Stimulated activated CD8-positive, alpha-beta memory T cell treated with anti-CD3 and anti-CD28 coated beads, Interleukin-7, amount 100 ng/mL, for 1 hour (primary cell): Measurements from ENCODE around the gene MPZL2.
"Not testable (repeated sequence)": the region's sequence is repeated elsewhere in the genome, so short reads cannot be mapped to it uniquely, and the experiment has no call there.

ENCODE experiments used
- DNase-seq, 2 donors: peaks; one replicate each; pipeline ENCODE4 v3.0.0-alpha.2; 2020; ENCODE audit warnings: low read depth in 2 of 2

The MPZL2 gene

DNA sequence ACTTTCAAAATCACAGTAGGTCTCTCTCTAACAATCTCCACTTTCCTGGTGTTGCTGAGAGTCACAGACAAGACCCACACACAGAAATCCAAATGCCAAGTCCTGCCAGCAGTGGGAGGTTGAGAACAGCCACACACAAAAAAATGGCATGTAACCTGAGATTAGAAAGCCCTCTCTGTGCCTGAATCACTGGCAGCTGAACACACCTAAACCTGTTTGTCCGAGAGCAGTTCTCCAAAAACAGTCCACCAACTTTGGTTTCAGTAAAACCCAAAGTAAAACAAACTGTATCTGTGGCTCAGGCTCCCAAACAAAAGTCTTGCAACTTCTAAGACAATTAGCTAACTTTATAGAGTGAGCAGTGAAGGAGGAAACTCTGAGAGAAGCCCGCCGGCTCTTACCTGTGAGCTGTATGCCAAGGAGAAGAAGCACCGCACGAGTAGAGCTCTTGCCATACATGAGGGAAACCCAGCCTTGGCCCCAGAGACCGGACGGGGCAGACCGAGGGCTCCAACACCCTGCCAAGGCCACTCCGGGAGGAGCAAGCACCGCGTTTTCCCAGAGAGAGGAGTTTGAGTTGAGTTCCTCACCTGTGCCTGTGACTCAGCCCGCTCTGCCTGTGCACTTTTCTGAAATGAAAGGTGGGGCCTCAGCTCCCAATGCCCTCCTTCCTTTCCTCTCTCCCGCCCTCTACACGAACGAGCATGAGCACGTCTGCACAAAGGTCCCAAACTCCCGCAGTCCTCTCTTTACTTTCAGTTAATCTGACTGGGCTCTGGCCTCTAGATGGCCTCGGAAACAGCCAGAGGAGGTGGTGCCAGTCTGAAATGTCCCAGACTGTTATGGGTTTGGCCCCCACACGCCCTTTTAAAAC is at the start of gene MPZL2:
TSS of gene MPZL2 (minus strand) at position 603 of the 874 bp plus-strand sequence. CDS start at position 459, 144 bp downstream.
- no peak for DNase-seq

DNA sequence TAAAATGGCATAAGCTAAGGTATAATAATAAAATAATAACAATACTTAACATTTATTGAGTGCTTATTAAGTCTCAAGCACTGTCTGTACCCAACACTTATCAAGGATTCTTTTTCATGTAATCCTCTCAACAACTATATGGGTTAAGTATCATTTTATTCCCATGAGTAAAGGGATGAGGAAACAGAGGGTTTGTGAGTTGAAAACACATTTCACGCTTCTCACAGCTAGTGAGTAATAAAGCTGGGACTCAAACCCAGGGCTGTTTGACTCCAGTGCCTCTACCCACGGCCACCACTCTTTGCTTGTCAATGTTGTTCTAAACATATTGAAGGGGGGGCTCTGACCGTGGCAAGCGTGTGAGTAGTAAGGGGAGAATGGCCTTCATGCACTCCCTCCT is 49.1 kb upstream of the MPZL2 start:
- DNase-seq = no peak

DNA sequence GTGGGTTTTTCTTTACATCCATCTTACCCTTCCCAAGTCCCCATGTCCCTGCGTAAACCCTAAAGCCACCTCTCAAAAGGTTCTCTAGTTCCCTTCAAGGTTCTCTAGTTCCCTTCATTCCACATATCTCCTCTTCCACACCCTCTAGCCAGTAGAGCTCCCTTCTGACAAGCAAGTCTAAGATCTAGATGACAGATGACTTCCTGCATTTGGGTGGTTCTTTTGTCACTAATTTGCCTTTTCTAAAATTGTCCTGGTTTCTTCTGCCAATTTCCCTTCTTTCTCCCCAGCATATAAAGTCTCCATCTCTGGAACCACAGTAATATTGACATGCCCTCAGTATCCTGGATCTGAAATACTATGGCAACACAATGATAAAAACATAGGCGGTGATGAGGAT is 48.2 kb upstream of the MPZL2 start:
- no peak for DNase-seq

DNA sequence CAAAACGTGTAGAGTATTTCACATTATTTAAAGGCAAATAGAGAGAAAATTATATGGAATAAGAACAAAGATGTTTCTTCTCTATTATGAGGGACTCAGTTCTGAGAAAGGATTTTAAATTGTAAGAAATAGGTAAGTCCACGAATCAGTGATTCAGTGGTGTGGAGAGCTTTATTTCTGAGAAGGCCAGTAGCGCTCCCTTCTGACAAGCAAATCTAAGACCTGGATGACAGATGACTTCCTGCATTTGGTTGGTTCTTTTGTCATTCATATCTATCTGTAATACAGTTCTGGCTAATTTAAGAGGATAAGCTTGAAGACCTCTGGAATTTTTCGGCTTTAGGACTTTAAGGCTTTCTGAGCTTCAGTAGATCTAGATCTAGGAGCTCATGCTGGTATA is 47.4 kb upstream of the MPZL2 start:
- no peak for DNase-seq

DNA sequence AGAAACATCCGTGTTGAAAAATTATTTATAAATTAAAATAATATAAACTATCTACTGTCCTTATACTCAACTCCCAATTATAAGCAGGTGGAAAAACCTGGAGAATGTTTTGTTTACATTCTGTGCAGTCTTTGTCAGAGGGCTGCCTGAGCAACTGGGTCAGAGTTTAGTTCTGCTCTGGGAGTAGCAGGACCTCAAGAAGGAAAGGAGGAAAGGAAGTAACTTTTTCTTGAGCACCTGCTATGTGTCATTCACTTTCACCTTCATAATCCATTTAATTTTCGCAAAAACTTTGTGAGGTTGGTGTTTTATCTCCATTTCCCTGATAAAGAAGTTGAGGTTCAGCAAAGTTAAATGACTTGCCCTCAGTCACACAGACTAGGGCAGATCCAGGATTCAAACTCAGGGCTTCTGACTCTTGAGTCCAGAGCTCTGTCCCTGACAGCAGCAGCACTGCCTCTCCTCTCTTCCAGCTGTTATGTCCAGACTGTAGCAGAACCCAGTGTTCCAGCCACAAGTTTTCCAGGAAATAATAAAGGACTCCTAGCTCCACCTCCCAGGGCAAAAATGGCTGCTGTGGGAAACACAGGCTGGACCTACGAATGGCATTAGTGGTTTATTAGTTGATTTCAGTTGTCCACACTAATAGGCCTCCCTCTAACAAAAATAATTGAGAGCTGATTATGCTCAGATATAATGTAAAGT is 46.8 kb upstream of the MPZL2 start:
- no peak for DNase-seq

DNA sequence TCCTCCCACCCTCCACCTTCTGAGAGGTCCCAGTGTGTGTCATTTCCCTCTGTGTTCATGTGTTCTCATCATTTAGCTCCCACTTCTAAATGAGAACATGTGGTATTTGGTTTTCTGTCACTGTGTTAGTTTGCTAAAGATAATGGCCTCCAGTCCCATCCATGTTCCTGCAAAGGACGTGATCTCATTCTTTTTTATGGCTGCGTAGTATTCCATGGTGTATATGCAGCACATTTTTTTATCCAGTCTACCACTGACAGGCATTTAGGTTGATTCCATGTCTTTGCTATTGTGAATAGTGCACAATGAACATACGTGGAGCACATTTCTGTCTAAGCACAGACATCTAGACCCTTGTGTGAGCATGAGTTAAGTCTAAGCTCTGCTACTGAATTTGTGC is 46.2 kb upstream of the MPZL2 start:
- no peak for DNase-seq

DNA sequence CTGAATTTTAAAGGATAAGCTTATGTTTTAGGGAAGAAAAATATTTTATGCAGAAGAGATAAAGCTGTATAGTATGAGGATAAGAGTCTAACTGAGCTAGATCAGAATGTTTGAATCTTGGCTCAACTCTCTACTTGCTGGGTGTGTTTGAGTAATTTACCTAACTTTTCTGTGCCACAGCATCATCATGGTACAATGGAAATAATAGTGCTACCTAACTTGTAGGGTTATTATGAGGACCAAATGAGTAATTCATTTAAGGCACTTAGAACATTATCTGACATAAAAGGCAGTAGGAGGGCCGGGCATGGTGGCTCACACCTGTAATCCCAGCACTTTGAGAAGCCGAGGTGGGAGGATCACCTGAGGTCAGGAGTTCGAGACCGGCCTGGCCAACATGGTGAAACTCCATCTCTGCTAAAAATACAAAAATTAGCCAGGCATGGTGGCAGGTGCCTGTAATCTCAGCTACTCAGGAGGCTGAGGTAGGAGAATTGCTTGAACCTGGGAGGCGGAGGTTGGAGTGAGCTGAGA is 45.0 kb upstream of the MPZL2 start:
- not testable (repeated sequence) for DNase-seq

DNA sequence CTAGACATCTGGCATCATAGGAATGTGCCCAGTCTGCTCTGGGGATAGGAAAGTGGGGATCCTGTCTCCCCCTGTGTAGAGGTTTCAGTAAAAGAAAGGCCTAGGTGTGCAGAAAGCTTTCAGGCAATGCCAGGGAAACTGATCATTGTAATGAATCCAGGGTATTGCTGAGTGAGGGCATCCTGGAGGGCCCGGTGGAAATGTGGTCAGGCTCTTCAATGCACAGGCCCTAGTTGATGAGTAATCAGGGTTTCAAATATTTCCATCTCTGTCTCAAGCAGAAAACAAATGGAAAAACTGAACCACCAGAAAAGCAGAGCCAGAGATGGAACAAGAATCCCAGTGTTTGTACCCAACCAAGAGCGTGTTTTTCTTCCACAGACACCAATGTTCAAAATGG is 42.5 kb upstream of the MPZL2 start:
- DNase-seq = no peak

DNA sequence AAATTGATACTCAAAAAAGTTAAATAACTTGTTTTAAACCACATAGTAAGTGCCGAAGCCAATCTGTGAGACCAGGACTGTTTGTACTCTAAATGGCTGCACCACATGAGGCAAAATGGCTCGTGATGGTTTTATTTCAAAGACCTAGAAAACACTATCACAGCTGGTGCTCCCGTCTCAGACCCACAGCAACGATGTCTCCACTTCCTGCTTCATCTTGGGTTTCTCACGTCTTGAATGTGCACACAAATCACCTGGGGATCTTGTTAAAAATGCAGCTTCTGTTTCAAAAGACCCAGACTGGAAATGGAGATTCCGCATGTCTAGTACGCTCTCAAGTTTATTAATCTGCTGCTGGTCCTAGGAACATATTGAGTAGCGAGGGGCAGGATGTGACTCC is 41.6 kb upstream of the MPZL2 start:
- DNase-seq = no peak

DNA sequence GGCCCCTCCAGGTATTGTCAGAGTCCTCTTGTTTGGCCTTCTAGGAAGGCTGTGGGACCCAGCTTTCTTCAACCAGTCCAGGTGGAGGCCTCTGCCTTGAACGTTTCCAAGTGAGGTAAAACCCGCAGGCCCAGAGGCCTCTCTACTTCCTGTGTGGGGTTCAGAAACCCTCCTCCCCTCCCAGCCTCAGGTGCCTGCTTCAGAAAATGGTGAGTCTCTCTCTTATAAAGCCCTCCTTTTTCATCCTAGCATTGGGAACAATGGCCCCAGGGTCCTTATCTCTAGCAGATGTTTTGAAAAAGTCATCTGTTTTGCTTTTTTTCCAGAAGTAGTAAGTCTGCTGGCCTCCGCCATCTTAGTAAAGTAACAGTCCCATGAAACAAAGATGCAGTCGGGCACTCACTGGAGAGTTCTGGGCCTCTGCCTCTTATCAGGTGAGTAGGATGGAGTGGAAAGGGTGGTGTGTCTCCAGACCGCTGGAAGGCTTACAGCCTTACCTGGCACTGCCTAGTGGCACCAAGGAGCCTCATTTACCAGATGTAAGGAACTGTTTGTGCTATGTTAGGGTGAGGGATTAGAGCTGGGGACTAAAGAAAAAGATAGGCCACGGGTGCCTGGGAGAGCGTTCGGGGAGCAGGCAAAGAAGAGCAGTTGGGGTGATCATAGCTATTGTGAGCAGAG is 40.6 kb upstream of the MPZL2 start, which contains the start of gene CD3E:
TSS of gene CD3E (plus strand) at position 163 of the 681 bp plus-strand sequence. CDS start at position 386, 223 bp downstream.
- DNase-seq = peak in 1 of 2 donors; percentile 38

DNA sequence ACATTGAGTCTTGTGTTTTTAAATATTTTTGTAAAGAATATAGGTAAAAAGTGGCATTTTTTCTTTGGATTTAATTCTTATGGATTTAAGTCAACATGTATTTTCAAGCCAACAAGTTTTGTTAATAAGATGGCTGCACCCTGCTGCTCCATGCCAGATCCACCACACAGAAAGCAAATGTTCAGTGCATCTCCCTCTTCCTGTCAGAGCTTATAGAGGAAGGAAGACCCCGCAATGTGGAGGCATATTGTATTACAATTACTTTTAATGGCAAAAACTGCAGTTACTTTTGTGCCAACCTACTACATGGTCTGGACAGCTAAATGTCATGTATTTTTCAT is 40.1 kb upstream of the MPZL2 start:
- DNase-seq = no peak

DNA sequence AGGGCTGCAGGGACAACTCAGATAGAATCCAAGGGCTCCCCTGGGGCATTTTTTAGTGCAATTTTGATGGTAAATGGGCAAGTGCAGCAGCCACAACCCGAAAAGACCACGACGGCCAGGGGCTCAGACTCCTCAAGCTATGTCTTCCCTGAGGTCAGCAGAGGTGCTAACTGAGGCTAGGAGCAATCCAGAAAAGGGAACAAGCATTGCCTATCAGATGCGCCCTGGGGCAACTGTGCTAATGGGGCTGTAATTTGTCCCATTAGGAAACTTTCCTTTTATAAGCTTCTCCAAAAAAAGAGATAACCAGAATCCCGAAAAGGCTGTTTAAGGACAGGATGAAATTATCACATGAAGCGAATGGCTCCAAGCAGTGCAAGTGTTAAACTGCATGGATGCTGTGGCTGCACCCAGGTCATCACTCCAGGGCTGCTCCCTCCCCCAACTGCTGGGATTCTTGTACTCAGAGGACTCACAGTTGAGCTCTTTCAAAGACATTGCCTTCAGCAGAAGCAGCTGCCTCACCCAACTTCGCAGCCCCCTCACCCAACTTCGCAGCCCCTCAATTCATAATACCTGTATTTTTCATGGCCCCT is 37.6 kb upstream of the MPZL2 start:
- DNase-seq = no peak

DNA sequence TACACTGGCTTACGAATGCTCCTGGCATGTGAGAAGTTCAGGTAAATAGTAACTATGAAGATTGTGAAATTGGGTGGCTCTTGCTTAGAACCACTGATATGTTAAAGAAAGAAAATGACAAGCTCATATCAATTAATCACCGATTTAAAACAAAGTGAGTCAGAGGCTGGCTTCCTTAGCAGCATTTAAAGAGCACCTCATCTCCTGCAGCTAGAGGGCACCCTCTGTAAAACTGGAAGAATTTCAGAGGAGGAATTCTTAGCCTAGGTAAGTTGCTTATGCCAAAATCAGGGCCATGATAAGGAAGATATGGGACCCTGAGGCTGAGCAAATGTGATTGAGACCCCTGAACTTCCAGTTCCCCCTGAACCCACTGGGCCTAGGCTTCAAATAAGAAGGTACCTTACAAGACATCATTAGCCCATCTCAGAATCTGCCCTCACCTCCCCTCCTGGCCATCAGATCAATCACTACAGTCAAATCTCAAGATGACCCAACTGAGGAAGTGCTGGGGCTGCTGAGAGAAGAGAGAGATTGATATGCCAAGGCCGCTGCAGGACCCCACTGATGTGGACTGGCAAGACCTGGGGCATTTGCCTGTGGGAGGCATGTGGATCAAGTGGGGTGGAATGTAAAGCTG is 31.8 kb upstream of the MPZL2 start:
- DNase-seq = no peak

DNA sequence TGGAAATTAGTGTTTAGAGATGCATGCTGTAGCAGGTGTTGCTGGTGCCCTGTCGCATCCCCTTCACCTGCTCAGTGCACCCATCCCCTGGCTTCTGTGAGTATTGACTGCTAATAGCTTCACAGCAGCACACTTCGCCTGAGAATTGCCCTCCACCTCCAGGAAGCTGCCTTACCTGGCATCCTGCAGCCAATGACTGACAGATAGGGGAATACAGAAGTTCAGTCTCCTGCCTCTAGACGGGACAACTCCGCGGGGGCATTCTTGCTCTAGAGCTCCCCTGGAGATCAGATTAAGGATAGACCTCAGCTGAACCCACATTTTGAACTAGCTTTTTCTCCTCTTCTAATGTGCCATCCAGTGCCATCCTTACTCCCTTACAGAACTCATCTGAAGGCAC is 31.1 kb upstream of the MPZL2 start:
- no peak for DNase-seq

DNA sequence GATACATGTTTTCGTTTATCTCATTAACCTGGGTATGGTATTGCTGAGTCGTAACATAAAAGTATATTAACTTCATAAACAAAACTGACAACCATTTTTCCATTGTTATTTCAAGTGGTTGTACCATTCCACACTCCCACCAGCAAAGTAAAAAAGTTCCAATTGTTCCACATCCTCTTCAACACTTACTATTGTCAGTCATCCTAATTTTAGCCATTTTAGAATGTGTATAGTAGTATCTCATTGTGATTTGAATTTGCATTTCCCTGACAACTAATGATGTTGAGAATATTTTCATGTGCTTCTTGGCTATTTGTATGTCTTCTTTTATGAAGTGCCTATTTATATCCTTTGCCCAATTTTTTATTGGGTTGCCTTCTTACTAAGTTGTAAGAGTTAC is 30.0 kb upstream of the MPZL2 start:
- DNase-seq = no peak

DNA sequence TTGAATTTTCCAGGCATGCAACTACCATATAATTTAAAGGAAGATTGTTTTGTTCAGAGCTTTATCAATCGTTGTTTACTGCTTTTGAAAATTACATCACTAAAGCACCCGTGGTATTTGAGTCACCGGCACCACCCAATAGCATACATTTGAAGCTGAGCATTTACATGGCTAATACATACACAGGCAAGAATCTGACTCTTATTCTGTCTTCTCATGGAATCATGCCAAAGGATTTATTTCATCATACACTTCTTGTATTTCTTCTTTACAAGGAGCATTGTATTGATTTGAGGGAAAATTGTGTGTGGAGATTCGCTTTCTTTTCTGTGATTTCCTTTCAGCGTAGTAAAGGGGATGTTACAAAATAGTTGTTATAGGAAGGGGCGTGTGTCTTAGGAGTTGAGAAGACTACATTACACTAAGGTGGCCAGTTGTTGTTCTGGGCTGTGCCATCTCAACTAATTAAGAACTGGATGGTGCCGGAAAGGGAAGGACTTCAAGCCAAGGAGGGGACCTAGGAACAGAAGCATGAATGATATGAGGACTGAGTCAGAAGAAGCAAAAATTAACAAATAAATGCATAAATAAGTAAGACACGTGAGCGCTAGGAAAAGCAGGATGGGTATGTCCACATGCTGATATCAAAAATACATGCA is 27.5 kb upstream of the MPZL2 start:
- DNase-seq = no peak

DNA sequence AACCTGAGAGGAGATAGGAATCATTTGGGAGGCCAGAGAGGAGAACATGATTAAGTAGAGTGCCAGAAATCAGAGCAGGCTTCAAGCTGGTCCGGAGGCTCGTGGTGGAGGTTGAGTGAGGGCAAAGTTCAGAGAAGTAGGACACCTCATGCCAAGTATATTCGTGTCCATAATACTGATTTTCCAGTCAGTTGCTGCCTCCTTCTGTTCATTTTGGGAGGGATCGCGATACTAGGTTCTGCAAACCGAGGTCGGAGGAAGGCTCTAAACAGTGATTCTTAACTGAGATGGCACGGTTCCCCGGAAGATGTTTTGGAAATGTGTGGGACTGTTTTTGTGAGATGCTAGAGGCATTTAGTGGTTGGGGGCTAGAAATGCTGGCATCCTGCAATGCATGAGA is 26.8 kb upstream of the MPZL2 start:
- no peak for DNase-seq

DNA sequence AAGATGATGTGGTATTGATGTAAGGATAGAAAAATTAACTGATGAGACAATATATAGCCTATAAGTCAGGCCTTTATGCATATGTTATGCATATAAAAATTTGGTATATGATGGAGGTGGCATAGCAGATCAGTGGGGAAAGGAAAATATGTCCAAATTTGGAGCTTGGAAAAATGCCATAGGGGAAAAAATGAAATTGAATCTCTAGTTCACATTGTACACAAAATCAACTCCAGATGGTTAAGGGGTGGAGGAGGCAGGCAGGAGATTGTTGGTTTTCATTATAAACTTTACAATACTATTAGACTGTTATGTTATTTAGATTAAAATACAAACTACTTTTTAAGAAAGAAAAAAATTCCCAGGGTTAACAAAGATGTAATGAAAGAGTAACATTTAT is 25.3 kb upstream of the MPZL2 start:
- no peak for DNase-seq

DNA sequence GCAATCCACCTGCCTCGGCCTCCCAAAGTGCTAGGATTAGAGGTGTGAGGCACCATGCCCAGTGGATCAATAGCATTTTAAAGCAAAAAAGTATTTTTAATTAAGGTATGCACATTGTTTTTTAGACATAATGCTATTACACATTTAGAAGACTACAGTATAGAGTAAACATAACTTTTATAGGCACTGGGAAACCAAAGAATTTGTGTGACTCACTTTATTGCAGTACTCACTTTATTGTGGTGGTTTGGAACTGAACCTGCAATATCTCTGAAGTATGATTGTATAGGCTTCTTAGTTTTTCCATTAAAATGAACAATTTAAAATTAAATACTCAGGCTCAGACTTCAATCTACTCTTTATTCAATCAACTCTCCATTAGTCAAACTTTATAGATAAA is 22.9 kb upstream of the MPZL2 start:
- DNase-seq = no peak

DNA sequence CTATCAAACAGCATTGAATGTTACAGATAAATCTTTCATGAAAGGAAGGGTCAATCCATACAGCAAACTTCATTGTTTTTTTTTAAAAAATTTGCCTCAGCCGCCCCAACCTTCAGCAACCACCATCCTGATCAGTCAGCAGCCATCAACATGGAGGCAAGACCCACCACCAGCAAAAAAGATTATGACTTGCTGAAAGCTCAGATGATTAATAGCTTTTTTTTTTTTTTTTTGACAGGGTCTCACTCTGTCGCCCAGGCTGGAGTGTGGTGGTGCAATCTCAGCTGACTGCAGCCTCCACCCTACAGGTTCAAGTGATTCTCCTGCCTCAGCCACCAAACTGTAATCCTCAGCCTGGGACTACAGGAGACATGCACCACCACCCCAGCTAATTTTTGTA is 22.4 kb upstream of the MPZL2 start:
- DNase-seq = no peak

DNA sequence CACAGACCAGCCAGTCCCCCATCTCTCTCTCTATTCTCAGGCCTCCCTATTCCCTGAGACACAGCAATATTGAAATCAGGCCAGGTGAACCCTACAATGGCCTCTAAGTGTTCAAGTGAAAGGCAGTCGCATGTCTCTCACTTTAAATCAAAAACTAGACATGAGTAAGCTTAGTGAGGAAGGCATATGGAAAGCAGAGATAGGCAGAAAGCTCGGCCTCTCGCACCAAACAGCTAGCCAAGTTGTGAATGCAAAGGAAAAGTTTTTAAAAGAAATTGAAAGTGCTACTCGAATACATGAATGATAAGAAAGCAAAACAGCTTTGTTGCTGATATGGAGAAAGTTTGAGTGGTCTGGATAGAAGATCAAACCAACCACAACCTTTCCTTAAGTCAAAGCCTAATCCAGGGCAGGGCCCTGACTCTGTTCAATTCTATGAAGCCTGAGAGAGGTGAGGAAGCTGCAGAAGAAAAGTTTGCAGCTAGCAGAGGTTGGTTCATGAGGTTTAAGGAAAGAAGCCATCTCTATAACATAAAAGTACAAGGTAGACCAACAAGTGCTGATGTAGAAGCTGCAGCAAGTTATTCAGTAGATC is 19.8 kb upstream of the MPZL2 start:
- DNase-seq = no peak
